ENCODE data around the gene TAF6. TPM values are rescaled to one million over a fixed set of nuclear protein-coding genes. Genes with fewer than 3 reads are reported as not detected.
"Not testable (repeated sequence)": the region's sequence is repeated elsewhere in the genome, so short reads cannot be mapped to it uniquely, and the experiment has no call there.

TAF6 gene
- total and polyA plus RNA-seq, 12 donors: 23.5 to 43.3 (median 31.0) TPM

DNA sequence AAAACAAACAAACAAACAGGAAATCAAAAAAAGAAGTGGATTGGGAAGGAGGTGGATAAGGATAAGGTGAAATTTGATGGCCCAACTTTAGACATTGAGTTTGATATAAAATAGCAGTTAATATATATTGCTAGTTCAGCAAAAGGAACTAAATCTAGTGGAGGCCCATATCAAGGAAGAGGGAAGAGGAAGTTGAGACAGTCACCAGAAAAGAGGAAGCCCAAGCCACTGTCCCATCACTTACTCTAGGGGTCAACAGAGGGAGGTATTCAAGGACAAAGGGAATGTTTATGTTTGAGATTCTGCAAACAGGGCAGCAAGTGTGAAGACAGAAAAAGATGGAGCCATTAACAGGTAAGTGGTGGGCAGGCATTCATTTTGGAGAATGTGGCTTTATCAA, 33.2 kb upstream of the TAF6 start:
- Histone ChIP-seq H3K36me3 (peaks cover 0 to 67% (median 32%) of the 10 kb centered on the region in 9 donors), H3K4me3 (no peak overlapping the region), H3K27me3 (no peaks in the 10 kb centered on the region), H3K27ac (peak overlapping the region in 1 of 10 donors; percentile 70), H3K9me3 (no peaks in the 10 kb centered on the region), H3K4me1 (peaks cover 8 to 83% (median 22%) of the 10 kb centered on the region in 9 donors)
- TF ChIP-seq, protein P1, sequence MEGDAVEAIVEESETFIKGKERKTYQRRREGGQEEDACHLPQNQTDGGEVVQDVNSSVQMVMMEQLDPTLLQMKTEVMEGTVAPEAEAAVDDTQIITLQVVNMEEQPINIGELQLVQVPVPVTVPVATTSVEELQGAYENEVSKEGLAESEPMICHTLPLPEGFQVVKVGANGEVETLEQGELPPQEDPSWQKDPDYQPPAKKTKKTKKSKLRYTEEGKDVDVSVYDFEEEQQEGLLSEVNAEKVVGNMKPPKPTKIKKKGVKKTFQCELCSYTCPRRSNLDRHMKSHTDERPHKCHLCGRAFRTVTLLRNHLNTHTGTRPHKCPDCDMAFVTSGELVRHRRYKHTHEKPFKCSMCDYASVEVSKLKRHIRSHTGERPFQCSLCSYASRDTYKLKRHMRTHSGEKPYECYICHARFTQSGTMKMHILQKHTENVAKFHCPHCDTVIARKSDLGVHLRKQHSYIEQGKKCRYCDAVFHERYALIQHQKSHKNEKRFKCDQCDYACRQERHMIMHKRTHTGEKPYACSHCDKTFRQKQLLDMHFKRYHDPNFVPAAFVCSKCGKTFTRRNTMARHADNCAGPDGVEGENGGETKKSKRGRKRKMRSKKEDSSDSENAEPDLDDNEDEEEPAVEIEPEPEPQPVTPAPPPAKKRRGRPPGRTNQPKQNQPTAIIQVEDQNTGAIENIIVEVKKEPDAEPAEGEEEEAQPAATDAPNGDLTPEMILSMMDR (IDR thresholded peaks at IDR 0.05): no peak
- ATAC-seq: no peak
- intact Hi-C loops (cut with DNase I): loop anchor here in 1 of 10 donors (10.0 kb wide), 1 partner anchor 62 kb away; the partner anchor contains the start of gene PVRIG
- DNase-seq: no peak

GRCh38 chr7:100148559-100149328, 29.6 kb upstream of the TAF6 start, which contains the start of gene LAMTOR4:
Gene LAMTOR4, plus strand, starts transcription at chr7:100148918. Its CDS starts 55 bp downstream, at chr7:100148973.
- TF ChIP-seq, protein P1 (IDR thresholded peaks at IDR 0.05): no peak
- intact Hi-C loops (cut with DNase I): no loop called here
- Histone ChIP-seq H3K4me3 (peak within 1 kb of the TSS; percentile 48 to 99 (median 77)), H3K9me3 (no peaks in the 10 kb centered on the region), H3K27ac (peak within 1 kb of the TSS in 9 of 10 donors; percentile 71 to 94 (median 88)), H3K36me3 (peaks cover 0 to 33% (median 8%) of the 10 kb centered on the region in 9 donors), H3K27me3 (no peaks in the 10 kb centered on the region), H3K4me1 (peaks cover 8 to 50% (median 15%) of the 10 kb centered on the region in 9 donors)
- WGBS, 2 donors: 0% methylated on average over 46 of the region's 46 CpGs
- DNase-seq (peak; percentile 98 to 100), ATAC-seq (peak; percentile 98 to 100 (median 99))

- ATAC-seq (peak in 3 of 8 donors; percentile 1 to 19 (median 3)), DNase-seq (no peak)
- intact Hi-C loops (cut with DNase I): no loop called here
- peak overlapping the region in 9 of 10 donors; percentile 69 to 94 (median 85) for H3K27ac ChIP-seq
- H3K4me3 ChIP-seq: peak overlapping the region in 9 of 10 donors; percentile 71 to 99 (median 78)
- WGBS, 2 donors: 15 to 24% methylated on average over 14 of the region's 14 CpGs
- peaks cover 8 to 45% (median 15%) of the 10 kb centered on the region in 9 donors for H3K4me1 ChIP-seq
- TF ChIP-seq, protein P1 (IDR thresholded peaks at IDR 0.05): no peak
- no peaks in the 10 kb centered on the region for H3K27me3 ChIP-seq
- H3K36me3 ChIP-seq: peaks cover 0 to 28% (median 5%) of the 10 kb centered on the region in 9 donors
- no peaks in the 10 kb centered on the region for H3K9me3 ChIP-seq
These were observed 29.0 kb upstream of the TAF6 start for GRCh38 chr7:100148225-100148558.

DNA sequence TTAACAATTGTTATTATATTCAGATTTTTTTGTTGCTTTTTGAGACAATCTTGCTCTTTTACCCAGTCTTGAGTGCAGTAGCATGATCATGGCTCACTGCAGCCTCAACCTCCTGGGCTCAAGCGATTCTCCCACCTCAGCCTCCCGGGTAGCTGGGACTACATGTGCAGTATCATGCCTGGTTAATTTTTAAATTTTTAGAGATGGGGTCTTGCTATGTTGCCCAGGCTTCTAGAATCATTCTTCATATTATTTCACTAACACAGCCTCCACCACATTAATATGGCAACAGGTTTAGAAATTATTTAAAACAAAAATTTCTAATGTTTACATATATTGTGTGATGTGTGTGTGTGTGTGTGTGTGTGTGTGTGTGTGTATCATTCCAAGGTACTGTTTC, 28.1 kb upstream of the TAF6 start:
- Histone ChIP-seq H3K27ac (no peak overlapping the region), H3K36me3 (peaks cover 0 to 19% (median 0%) of the 10 kb centered on the region in 9 donors), H3K9me3 (no peaks in the 10 kb centered on the region), H3K4me1 (peaks cover 8 to 36% (median 15%) of the 10 kb centered on the region in 9 donors), H3K27me3 (no peaks in the 10 kb centered on the region), H3K4me3 (no peak overlapping the region)
- 96 to 97% methylated on average over 2 of the region's 2 CpGs for WGBS, 2 donors
- intact Hi-C loops (cut with DNase I): no loop called here
- DNase-seq (no peak), ATAC-seq (no peak)
- TF ChIP-seq, protein P1 (IDR thresholded peaks at IDR 0.05): no peak

- ATAC-seq; H3K36me3 ChIP-seq; H3K27ac ChIP-seq; DNase-seq; H3K9me3 ChIP-seq; H3K27me3 ChIP-seq; H3K4me3 ChIP-seq; intact Hi-C loops (cut with DNase I): not testable (repeated sequence)
- peaks cover 8 to 31% (median 15%) of the 10 kb centered on the region in 9 donors for H3K4me1 ChIP-seq
- WGBS, 2 donors: 90 to 93% methylated on average over 4 of the region's 4 CpGs
These were observed 27.2 kb upstream of the TAF6 start for GRCh38 chr7:100146350-100146749.

All from heart right ventricle (tissue), 16 donors.